SH-SY5Y (cell line): ENCODE results near the gene LRIT3.

Experiments used
- GATA2 ChIP-seq: IDR thresholded peaks from 2 replicates; pipeline ENCODE4 v1.6.1; 2011; ENCODE audit warnings: mild to moderate bottlenecking, low read depth, low read length
- GATA3 ChIP-seq: IDR thresholded peaks from 2 replicates; pipeline ENCODE4 v1.6.1; 2011; ENCODE audit warnings: low read depth, mild to moderate bottlenecking, low read length, moderate library complexity

- TF ChIP-seq GATA3 (no peak), GATA2 (no peak)
Observed at GRCh38 chr4:109836985-109837384, 10.9 kb upstream of the LRIT3 start.
